Head of caudate nucleus (tissue), 42 donors: ENCODE results near the gene PPP1R1C.

Experiments used
- DNase-seq, 42 donors: peaks; one replicate each; pipeline versions ENCODE4 v3.0.0 to v3.0.0-alpha.2; 2020 to 2021; ENCODE audit warnings: mixed read lengths in 7 of 42
- intact Hi-C: fragments of 100-400 bp; cut with DNase I; formaldehyde crosslinking; loops from one replicate; pipeline ENCODE4 v1.15.0; 2022

PPP1R1C gene

DNA sequence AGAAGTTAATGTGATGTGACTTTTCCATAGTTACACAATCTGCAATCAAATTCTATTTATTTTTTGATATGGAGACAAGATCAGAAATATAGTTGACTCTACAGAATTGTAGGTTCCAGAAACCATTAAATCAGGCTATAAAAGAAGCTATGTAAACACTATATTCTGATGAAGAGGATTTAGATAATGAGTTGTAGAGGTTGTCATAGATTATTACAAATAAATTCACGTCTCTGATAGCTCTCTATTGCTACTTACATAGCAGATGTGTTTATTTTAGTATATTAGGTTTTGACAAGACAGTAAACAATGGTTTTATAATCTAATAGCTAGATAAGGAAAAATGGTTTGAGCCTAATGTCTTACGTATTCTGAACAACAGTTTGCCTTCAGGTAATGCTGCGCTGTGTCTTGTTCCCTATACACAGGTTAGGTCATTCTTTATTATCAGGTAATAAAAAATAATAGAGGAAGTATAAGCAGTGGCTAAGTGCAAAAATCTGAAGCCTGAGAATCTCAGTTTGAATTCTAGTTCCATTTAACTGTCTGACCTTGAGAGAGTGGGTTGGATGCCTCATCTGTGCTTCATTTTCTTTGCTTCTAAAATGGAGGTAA lies 93.4 kb downstream of the PPP1R1C start:
- no peak for DNase-seq
- intact Hi-C loops, result no loop called here

DNA sequence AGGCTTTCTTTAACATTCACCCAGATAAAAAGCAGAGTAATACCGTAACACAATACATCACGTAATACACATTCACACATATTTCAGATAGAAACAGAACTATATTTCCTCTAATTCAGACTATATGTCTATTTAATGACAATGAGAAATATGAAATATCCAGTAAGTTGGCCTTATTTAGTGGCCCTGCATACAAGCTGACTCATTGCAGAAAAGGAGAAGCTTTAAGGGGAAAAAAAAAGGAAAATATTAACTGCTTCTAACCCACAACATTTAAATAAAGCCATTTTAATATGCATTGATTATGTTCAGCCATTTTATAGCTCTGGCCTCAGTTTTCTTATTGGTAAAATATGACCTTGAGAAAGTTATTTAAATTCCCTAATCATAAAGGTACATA lies 94.8 kb downstream of the PPP1R1C start:
- no peak for DNase-seq
- intact Hi-C loops, result no loop called here

DNA sequence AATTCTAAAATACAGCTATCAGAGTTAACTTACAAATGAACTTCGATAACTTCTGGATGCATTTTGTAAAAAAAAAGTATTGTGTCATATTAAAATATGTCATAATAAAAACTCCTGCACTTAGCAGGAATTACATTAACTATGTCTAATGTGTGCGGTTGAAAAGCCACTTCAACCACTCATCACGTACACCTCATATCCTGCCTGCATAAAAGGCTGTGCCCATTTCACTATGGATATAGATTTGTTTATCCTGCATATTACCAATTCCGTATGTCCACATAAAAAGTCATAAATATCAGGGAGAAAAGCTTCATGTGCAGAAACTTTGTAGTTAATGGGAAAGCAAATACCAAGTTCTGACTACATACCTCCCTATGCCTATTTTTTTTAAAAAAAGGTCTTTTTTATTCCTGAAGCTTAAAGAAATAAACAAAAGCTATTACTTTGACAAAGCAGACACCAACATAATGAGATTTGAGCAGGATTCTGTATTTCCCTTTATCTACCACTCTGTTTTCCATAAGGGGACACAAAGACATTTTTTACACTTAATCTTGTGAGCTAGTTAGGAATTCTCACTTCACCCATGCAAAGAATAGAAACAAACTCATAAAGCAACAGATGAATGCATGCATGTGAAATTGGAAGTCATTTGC lies 96.1 kb downstream of the PPP1R1C start:
- DNase-seq, result no peak
- intact Hi-C loops, result no loop called here

DNA sequence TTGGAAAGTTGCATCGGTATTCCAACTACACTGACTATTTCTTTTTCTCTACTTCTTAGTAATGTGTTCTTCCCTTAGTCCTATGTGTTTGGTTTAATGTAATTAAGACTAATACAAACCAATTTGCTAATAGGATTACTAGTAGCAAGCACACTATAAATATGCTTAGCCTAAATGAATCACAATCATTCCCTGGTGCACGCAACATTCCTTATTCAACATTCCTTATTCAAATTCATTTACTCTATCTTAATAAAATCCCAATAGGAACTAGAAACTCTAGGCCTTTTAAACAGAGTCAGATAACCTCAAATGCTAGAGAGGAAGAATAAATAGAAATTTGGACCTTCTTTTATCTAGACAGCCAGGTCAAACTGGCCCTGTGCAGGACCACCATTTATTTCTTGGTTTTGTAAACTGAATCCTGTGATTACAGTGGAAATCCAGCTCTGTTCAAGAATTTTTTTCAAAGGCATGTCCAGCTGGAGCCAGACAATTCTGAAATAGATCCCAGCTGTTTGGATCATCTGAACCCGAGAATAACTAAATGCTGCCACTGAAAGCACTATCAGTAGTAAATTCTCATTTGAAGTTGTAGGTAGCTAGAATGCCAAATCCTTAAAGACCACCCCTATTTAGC lies 103.1 kb downstream of the PPP1R1C start:
- DNase-seq, result no peak
- intact Hi-C loops, result no loop called here

DNA sequence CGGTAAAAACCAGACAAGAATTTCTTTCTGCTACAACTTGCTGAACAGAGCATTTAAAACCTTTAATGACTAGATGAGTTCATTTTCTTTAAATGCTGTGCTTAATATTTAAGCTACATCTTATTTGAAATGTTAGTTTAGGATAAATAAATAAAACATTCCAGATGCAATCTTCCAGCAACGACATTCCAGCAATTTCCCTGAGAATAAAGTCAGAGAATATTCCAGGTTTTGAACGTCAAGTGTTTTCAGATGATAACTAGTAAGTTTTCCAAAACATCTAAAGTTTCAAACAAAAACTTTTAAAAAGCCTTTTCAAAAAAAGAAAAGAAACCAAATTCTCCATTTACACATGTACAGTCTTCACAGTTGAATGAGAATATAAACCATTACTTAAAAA lies 104.8 kb downstream of the PPP1R1C start:
- intact Hi-C loops, result no loop called here
- no peak for DNase-seq

DNA sequence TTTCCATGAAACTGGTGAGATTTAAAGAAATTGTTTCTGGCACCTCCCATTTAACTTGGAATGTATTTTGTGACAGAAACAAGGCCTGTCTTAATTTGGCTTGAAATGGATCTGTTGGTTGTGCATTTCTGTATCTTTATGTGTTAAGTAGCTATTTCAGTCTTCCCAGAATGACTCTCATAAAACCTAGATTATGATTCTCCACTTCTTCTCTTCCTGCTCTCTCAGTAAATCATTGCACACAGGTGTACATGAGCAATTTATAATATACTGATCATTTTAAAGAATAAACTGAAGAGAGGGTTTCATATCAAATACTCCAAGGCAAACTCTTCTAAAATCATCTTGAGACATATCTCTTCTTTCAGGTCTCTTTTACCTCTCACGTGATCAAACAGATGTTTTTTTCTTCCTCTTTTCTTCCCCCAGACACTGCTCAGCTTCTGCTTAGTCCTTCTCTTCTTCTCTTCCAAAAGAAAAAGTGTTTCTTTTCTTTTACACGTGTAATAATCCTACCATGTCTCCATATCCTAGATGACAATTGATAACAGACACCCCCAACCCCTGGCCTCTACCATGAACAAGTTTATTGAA lies 112.0 kb downstream of the PPP1R1C start:
- no peak for DNase-seq
- intact Hi-C loops, result no loop called here

DNA sequence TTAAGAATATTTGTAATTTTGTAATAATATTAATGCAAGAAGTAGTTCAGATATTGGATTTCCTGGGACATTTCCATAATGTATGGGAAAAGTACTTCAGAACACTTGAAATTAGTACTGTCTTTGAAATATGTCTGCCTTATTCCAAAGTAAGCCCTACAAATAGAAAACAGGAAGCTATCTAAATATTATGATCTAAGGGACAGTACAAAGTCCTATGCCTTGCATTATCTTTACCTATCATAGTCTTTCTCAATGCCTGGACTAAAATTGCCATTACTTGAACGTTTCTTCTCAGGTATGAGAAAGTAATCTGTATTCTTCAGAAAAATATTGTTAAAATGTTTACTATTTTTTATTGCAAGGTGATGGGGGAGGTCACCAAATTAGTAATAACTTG lies 113.0 kb downstream of the PPP1R1C start:
- DNase-seq, result no peak
- intact Hi-C loops, result no loop called here

DNA sequence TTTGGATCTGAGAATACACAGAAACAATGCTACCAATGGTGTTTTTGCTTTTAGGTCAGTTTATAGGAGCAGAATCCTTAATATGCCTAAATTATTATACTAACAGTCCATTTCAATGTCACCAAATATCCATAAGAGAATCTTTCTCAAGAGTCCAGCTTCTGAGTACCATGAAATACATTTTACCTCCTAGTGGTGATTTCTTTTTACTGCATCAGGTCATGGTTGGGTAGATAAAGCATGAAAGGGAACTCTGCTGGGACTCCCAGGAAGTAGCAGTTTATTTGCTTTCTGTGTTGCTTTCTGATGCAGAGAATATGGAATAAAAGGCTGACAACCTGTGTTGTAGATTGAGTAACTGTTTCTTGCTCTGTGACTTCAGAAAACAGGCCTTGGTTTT lies 115.6 kb downstream of the PPP1R1C start:
- no peak for DNase-seq
- intact Hi-C loops, result no loop called here

DNA sequence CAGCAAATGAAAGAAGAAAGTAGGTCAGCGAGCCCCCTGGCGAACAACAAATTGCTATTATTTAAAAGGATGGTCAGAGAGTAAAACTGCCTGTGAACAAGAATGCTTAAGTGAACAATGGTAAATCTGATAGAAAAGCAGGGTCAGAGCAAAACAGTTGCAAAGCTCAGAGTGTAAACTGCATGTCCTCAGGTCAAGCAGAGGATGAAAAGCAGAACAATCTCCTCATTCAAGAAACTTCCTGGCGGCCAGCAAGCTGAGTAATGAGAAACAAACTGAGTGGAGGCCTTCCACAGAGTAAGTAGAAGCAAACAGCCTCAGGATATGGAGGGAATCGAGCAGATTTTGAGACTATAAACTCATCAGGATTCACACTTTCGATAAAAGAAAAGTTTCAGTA lies 117.9 kb downstream of the PPP1R1C start:
- peak in 9 of 42 donors; percentile 4 to 34 (median 14) for DNase-seq
- intact Hi-C loops, result no loop called here

DNA sequence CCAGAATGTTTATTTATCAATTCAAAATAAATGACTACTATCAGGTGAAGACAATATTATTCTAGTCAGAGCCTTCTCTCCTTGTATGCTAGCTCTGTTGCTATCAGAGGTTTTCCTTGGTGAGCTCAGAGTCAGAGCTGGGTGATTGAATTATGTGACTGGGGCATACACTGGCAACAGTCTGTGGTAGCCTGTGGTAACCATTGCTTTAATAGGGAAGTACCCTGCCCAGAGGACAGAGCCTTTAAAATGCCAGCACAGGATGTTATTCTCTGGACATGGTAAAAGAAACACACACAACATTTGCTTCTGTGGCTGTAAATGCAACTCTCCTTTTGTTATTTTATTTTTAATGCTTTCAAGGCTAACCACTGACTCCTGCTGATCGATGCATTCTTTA lies 124.7 kb downstream of the PPP1R1C start:
- DNase-seq, result no peak
- intact Hi-C loops, result no loop called here

DNA sequence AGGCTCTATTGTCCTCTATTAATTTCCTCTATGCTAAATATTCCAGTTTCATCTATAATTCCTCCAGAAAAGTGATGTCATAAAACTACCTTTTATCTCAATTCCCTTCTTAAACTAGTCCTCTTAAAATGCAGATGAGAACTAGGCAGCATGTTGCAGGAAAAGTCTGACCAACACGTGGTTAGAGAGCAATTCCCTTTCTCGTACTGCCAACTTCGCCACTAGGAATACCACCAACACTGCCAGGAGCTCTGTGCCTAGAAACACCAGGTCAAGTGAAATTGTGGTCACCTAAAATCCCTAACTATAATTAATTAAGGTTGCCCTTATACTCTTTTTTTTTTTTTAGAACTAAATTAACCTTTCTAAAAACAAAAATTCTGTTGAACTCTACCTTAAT lies 127.7 kb downstream of the PPP1R1C start:
- peak in 1 of 42 donors; percentile 7 for DNase-seq
- intact Hi-C loops, result no loop called here

DNA sequence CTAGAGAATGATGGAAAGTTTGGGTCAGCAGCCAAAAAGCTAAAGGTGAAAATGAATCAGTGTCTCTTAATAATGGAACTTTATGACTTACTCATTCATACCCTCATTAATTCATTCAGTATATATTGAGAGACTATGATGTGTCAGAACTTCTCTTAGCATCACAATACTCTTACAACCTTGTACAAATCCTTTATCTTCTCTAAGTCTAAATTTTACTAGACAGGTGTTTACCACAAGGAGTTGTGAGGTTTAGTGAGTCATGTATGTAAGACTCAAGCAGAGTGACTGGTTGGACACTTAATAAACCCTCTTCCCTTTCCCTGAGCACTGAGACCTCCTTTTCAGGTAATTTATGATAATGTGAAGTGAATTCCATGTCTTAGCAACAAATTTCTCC lies 129.6 kb downstream of the PPP1R1C start:
- intact Hi-C loops, result no loop called here
- no peak for DNase-seq

DNA sequence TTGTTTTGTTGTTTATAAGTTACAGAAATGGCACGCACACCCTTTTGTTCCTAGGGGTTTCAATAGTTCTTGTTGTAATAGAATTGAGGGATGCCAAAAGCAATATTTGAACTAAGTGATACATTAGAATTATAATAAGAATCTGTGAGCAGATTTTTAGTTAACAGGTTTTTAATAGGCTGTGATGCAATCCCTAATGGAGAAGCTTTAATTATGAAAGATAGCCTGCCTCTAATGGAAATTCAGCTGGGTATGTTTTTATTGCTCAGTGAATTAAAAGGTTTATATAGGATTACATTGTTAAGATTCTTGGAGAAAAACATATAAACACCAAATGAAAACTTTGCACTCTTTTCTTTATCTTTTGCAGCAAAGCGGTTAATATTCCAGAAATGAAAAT lies 131.1 kb downstream of the PPP1R1C start:
- intact Hi-C loops, result no loop called here
- no peak for DNase-seq

DNA sequence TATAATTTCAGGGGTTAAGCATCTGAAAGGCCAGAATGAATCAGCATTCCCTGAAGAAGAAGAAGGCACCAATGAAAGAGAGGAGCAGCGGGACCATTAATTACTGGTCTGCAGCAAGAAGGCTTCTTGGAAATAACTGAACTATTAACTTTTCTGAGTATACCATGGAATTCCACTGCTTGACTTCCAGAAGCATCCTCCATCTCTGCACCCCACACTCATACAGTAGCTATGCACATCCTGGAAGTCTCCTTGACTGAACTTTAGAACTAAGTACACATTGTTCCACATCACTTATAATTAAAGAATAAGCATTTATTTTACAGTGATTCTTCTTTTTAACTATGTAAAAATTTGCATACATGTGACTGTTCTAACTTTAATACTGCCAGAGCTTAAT lies 131.5 kb downstream of the PPP1R1C start:
- intact Hi-C loops, result no loop called here
- no peak for DNase-seq

DNA sequence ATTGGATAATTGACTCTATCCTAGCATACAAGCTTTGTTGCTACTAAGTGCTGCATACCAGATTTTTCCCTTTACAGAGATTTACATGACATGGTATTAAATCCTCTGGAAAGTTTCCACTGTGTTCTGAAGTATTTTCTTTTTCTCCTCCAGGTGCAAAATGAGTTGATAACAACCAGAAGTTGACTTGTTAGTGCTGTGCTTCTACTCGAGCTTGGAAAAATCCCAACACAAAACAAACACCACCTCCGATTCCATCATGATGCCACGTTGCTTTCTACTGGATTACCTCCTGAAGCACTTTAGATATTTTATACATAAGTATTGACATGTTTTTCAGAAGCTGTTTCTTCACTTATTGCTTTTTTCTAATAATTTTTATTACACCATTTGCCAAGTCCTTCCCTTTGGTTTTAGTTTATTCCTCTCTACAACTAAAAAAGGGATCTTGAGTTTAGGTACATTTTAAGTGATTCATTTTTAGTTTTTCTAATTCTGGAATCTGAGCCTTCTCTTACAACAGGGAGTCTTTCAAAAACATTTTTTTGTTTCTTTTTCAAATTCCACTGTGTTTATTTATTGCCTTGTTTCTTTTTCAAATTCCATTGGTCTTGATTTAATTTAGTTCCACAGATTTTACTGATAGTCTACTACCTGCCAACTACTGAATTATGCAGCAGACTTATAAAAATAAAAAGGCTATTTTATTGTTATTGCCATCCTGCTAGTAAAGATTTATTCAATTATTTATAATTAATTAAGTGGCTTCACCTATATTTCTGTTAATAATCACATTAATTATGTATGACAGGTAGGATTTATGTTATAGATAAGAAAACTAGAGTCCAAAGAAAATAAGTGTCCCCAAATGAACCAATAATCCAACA lies 143.4 kb downstream of the PPP1R1C start:
- intact Hi-C loops, result no loop called here
- DNase-seq, result no peak

DNA sequence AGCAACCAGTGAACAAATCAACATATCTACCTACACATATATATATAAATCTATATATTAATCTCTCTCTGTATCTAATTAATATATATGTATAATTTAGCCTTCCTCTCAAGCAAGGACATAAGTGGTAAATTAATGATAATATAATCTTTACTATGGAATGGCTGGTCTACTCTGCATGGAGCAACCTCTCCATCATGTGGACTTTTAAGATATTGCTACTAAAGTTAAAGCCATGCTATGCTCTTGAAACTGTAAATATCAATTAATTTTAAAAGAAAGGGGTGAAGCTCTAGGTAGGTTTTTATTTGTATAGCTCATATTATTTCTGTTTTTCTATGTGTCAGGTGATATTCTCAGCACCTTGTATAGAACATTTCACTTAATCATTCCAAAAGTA lies 147.0 kb downstream of the PPP1R1C start:
- intact Hi-C loops, result no loop called here
- no peak for DNase-seq

DNA sequence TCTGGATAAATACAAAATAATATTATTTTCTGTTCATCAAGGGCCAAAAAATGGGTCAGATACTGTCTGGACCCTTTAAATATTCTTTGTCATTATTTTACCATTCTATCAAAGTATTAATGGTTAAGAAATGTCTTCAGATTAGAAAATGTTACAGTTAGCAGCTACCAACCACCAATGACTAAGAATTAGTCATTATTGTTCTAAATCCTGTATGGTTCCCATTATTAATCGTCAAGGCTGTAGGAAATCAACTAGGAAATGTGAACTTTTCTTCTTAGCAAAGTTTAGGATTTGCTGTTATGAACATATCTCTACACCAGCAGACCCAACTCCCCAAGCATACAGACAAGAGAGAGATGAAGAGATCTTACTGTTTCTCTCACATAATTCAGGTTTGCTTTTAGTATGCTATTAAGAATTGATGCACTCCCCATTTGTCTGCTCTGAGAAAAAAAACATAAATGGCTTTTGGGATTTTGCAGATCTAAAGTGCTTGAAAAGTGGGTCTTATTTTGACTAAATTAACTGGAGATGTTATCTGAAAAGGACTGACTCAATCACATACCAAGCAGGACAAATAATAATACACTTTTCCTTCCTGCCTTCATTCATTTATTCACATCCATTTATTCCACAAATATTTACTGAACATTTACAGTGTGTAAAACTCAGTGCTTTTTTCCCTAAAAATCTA lies 147.7 kb downstream of the PPP1R1C start:
- DNase-seq, result no peak
- intact Hi-C loops, result no loop called here

DNA sequence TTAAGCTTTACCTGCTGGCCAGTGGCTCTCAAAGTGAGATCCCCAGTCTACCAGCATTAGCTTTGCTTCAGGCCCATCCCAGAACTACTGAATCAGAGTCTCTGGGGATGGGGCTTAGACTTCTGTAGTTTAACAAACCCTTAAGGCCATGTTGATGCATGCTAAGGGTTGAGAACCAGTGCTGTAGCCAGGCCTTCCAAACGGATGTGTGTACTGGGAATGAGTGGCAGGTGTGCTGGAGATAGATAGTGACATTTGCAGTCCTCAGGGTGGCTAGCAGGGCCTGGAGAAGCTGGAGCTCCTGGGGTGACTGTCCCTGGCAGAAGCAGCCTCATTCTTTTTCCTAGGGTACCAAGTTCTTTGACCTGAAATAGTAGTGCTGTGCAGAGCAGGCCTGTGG lies 148.5 kb downstream of the PPP1R1C start:
- intact Hi-C loops, result no loop called here
- no peak for DNase-seq

DNA sequence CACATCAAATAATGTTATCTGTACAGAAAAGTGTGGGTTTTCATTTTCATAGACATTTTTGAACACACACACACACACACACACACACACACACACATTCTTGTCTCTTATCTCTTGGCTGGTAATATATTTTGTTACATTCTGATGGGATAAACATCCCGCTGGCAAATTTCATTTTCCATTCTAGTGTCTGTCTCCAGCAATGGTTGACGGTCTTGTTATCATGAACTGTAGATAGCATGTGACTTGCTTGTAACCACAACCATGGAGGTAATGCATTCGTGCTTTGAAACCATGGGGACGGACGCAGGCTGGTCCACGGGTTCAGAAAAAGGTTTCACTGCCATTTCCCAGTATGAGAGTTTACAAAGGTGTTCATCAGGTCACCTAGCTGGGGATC lies 156.4 kb downstream of the PPP1R1C start:
- intact Hi-C loops, result no loop called here
- DNase-seq, result no peak
